Loucy (cell line): Measurements from ENCODE around the gene ARSI.

Experiments
- H2AFZ ChIP-seq: fragments of 200-600 bp; sonication (generic); 2 replicates; pipeline ENCODE4 v1.6.0; 2016; ENCODE audit warnings: antibody characterized with exemption, mild to moderate bottlenecking, low read length, moderate library complexity
- H3F3A ChIP-seq: fragments of 200-600 bp; 2 replicates; pipeline ENCODE4 v1.6.0; 2016; ENCODE audit warnings: antibody characterized with exemption, low read depth, mild to moderate bottlenecking
- H3K27me3 ChIP-seq: fragments of 200-600 bp; sonication (generic); 2 replicates; pipeline ENCODE4 v1.6.1; 2014; ENCODE audit warnings: low read length, mild to moderate bottlenecking; ENCODE audit not compliant: insufficient read depth, poor library complexity, severe bottlenecking
- H3K36me3 ChIP-seq: fragments of 200-600 bp; sonication (generic); 2 replicates; pipeline ENCODE4 v1.6.1; 2016; ENCODE audit warnings: low read length; ENCODE audit not compliant: insufficient read depth
- H3K4me1 ChIP-seq: fragments of 200-600 bp; sonication (generic); 2 replicates; pipeline ENCODE4 v1.5.1; 2014; ENCODE audit warnings: low read length, mild to moderate bottlenecking; ENCODE audit not compliant: insufficient read depth, poor library complexity, severe bottlenecking
- H3K4me2 ChIP-seq: fragments of 200-600 bp; sonication (generic); 2 replicates; pipeline ENCODE4 v1.6.0; 2014; ENCODE audit warnings: antibody characterized with exemption, low read length, low read depth, mild to moderate bottlenecking; ENCODE audit not compliant: poor library complexity, severe bottlenecking
- H3K4me3 ChIP-seq: fragments of 200-600 bp; sonication (generic); 2 replicates; pipeline ENCODE4 v1.5.1; 2014; ENCODE audit warnings: low read length, mild to moderate bottlenecking, mixed read lengths; ENCODE audit not compliant: poor library complexity, severe bottlenecking
- H3K79me2 ChIP-seq: fragments of 200-600 bp; sonication (generic); 2 replicates; pipeline ENCODE4 v1.6.1; 2014; ENCODE audit warnings: low read length; ENCODE audit not compliant: insufficient read depth
- H3K9ac ChIP-seq: fragments of 200-600 bp; sonication (generic); 2 replicates; pipeline ENCODE4 v1.6.0; 2014; ENCODE audit warnings: mild to moderate bottlenecking, low read depth, low read length, moderate library complexity; ENCODE audit not compliant: poor library complexity, severe bottlenecking
- H3K9me2 ChIP-seq: fragments of 200-600 bp; sonication (generic); replicated peaks from 2 replicates; pipeline ENCODE4 v1.6.1; 2016; ENCODE audit warnings: low read depth, low read length, mixed read lengths
- H3K9me3 ChIP-seq: fragments of 200-600 bp; sonication (generic); 2 replicates; pipeline ENCODE4 v1.6.1; 2014; ENCODE audit warnings: mild to moderate bottlenecking, antibody characterized with exemption, low read length, low read depth; ENCODE audit not compliant: insufficient read depth
- H4K20me1 ChIP-seq: fragments of 200-600 bp; sonication (generic); 2 replicates; pipeline ENCODE4 v1.6.0; 2014; ENCODE audit warnings: antibody characterized with exemption, low read length, mild to moderate bottlenecking; ENCODE audit not compliant: insufficient read depth, poor library complexity, severe bottlenecking
- CTCF ChIP-seq: fragments of 200-600 bp; sonication (generic); conservative IDR thresholded peaks from 2 replicates; pipeline ENCODE4 v1.5.1; 2014; ENCODE audit warnings: mild to moderate bottlenecking, antibody characterized with exemption, low read length
- EZH2phosphoT487 ChIP-seq: fragments of 200-600 bp; IDR thresholded peaks from 2 replicates; pipeline ENCODE4 v1.6.1; 2018; ENCODE audit warnings: antibody characterized with exemption, mild to moderate bottlenecking, moderate library complexity, borderline replicate concordance

Gene ARSI

GRCh38 chr5:150284311-150284710 is 18.4 kb downstream of the ARSI start:
- Histone ChIP-seq H4K20me1 (no peaks in the 10 kb centered on the region), H3K9me3 (no peaks in the 10 kb centered on the region), H3K36me3 (no peaks in the 10 kb centered on the region), H3F3A (no peaks in the 10 kb centered on the region), H3K4me2 (no peak overlapping the region), H3K9ac (no peak overlapping the region), H2AFZ (no peak overlapping the region), H3K79me2 (no peaks in the 10 kb centered on the region), H3K27me3 (peaks cover 5% of the 10 kb centered on the region), H3K4me3 (no peak overlapping the region), H3K9me2 (no peaks in the 10 kb centered on the region), H3K4me1 (no peaks in the 10 kb centered on the region)
- no peak for TF ChIP-seq CTCF
- TF ChIP-seq EZH2phosphoT487, result no peak

GRCh38 chr5:150283904-150284303 is 18.8 kb downstream of the ARSI start:
- Histone ChIP-seq H3K9ac (no peak overlapping the region), H3K79me2 (no peaks in the 10 kb centered on the region), H3K27me3 (peaks cover 5% of the 10 kb centered on the region)

GRCh38 chr5:150281987-150282386 is 20.7 kb downstream of the ARSI start:
- TF ChIP-seq CTCF (no peak), EZH2phosphoT487 (no peak)
- no peaks in the 10 kb centered on the region for H4K20me1 ChIP-seq
- no peak overlapping the region for H3K9ac ChIP-seq
- no peaks in the 10 kb centered on the region for H3K9me2 ChIP-seq
- H3K4me3 ChIP-seq, result no peak overlapping the region
- no peaks in the 10 kb centered on the region for H3F3A ChIP-seq
- no peaks in the 10 kb centered on the region for H3K79me2 ChIP-seq
- no peak overlapping the region for H2AFZ ChIP-seq
- H3K27me3 ChIP-seq, result peaks cover 5% of the 10 kb centered on the region
- no peak overlapping the region for H3K4me2 ChIP-seq
- H3K9me3 ChIP-seq, result no peaks in the 10 kb centered on the region
- no peaks in the 10 kb centered on the region for H3K36me3 ChIP-seq
- H3K4me1 ChIP-seq, result no peaks in the 10 kb centered on the region

More at GRCh38 chr5:150283904-150284303, 18.8 kb downstream of the ARSI start:
- Histone ChIP-seq H2AFZ (no peak overlapping the region), H3K4me3 (no peak overlapping the region), H3K4me1 (no peaks in the 10 kb centered on the region), H3K36me3 (no peaks in the 10 kb centered on the region), H4K20me1 (no peaks in the 10 kb centered on the region), H3K9me3 (no peaks in the 10 kb centered on the region), H3K9me2 (no peaks in the 10 kb centered on the region), H3K4me2 (no peak overlapping the region), H3F3A (no peaks in the 10 kb centered on the region)
- TF ChIP-seq EZH2phosphoT487, result no peak
- TF ChIP-seq CTCF, result no peak
